Stomach (tissue), 4 donors: Measurements from ENCODE around the gene NDUFS5.

ENCODE experiments used
- CTCF ChIP-seq, 7 experiments: fragments of 450-650 bp in 4 of 7; fragments of 200-600 bp in 3 of 7; sonication (generic) in 3 of 7; IDR thresholded peaks; one replicate each; pipeline ENCODE4 v1.5.1; 2016 to 2019; ENCODE audit warnings: antibody characterized with exemption in 7 of 7, control low read depth in 2 of 7, mild to moderate bottlenecking in 1 of 7
- POLR2A ChIP-seq, 4 donors: fragments of 450-650 bp; IDR thresholded peaks; one replicate each; pipeline ENCODE4 v1.6.1; 2016; ENCODE audit warnings: antibody characterized with exemption in 4 of 4, control low read depth in 2 of 4, mild to moderate bottlenecking in 1 of 4, moderate library complexity in 1 of 4
- POLR2AphosphoS5 ChIP-seq, 3 donors: sonication (generic); formaldehyde crosslinking; IDR thresholded peaks; one replicate each; pipeline ENCODE4 v1.6.1; 2016; ENCODE audit warnings: antibody characterized with exemption in 3 of 3

- TF ChIP-seq CTCF (IDR thresholded peaks at IDR 0.05) (no peak), POLR2A (IDR thresholded peaks at IDR 0.05) (no peak), POLR2AphosphoS5 (IDR thresholded peaks at IDR 0.05) (no peak)
Measured at GRCh38 chr1:38994196-38994595, 32.0 kb upstream of the NDUFS5 start.
